Activated naive CD8-positive, alpha-beta T cell treated with anti-CD3 and anti-CD28 coated beads for 36 hours (primary cell): ENCODE measurements around the gene MUSTN1. TPM values are rescaled to one million over a fixed set of nuclear protein-coding genes. Genes with fewer than 3 reads are reported as not detected.

Source experiments
- DNase-seq: peaks from one replicate; pipeline ENCODE4 v3.0.0; 2021
- H3K27ac Mint-ChIP-seq: one replicate; pipeline ENCODE4 v1.8.0; 2022; ENCODE audit warnings: mild to moderate bottlenecking, moderate library complexity, mixed read lengths
- H3K27me3 Mint-ChIP-seq: one replicate; pipeline ENCODE4 v1.8.0; 2022; ENCODE audit warnings: mild to moderate bottlenecking, mixed read lengths
- H3K36me3 Mint-ChIP-seq: one replicate; pipeline ENCODE4 v1.8.0; 2021; ENCODE audit warnings: mild to moderate bottlenecking, mixed read lengths
- H3K4me1 Mint-ChIP-seq: one replicate; pipeline ENCODE4 v1.8.0; 2021; ENCODE audit warnings: mixed read lengths
- H3K4me3 Mint-ChIP-seq: one replicate; pipeline ENCODE4 v1.8.0; 2022; ENCODE audit warnings: mild to moderate bottlenecking, moderate library complexity, mixed read lengths
- H3K9me3 Mint-ChIP-seq: one replicate; pipeline ENCODE4 v1.8.0; 2022; ENCODE audit warnings: mixed read lengths
- total RNA-seq, 2 experiments: library from RNA; stranded (reverse); gene quantifications; one replicate each; pipeline ENCODE4 v1.2.3, GENCODE V29; 2021

MUSTN1 gene
- total RNA-seq, 2 experiments from 2014 or later, result 0.91 to 1.0 TPM

DNA sequence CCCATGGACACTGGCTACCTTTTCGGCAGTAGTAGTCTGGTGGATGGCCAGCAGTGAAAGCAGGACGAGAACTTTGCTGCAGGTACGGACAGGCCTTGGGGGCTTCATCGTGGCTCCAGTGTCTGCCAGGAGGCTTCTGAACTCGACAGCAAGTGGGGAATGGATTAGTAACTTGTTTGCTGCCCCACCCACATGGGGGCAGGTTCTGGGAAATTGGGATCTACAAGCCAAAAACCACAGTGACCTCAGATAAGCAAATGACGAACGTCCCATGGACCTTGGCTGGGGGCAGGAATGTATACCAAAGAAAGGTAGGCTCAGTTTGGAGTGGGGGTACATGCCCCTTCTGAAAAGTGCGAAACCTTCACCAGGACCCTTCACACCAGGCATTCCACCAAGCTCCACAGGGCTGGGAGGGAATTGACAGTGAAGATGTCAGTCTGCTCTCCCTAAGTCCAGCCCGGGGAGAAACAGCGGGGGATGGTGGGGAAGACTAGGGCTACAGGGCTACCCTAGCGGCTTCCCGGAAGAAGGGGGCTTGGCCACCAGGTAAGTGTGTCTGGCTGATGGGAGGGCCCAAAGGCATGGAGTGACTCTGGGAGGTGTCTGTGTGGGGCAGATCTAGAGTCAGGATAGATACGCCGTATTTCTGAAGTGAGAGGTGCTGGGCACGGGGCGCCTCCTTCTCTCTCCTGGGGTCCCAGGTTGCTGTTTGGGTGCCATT, 4.1 kb downstream of the MUSTN1 start, which contains the start of gene ITIH4:
Gene ITIH4 (minus strand): TSS at position 138 of the 724 bp plus-strand sequence. CDS start 30 bp downstream, at position 108.
- Mint-ChIP-seq H3K4me3 (no peak within 1 kb of the TSS), H3K27ac (no peak within 1 kb of the TSS), H3K9me3 (no peaks in the 10 kb centered on the region), H3K36me3 (peaks cover 2% of the 10 kb centered on the region), H3K27me3 (no peaks in the 10 kb centered on the region), H3K4me1 (peaks cover 4% of the 10 kb centered on the region)
- DNase-seq, result no peak

DNA sequence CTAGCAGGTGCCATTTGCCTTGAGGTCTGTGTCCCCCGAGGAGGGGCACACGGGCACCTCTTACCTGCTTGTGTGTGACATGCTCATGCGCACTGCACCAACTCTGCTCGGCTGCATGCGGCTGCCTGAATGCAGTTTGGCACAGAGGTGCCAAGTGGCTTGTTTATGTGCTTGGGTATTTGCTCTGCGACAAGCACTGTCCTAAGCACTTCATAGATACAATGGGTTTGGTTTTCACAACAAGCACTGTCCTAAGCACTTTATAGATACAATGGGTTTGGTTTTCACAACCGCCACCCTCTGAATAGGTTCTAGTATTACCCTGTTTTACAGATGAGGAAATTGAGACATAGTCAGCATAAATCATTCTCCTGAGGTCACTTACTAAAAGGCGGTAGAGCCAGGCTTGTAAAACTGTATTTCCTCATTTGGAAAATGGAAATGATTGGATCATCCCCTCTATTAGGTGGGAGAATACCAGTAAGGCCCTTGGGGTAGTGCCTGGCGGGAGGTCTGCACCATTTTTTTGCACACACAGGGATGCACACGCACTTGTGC, 4.8 kb downstream of the MUSTN1 start:
- no peaks in the 10 kb centered on the region for H3K27me3 Mint-ChIP-seq
- H3K36me3 Mint-ChIP-seq, result peaks cover 2% of the 10 kb centered on the region
- DNase-seq, result no peak
- H3K4me1 Mint-ChIP-seq, result peaks cover 4% of the 10 kb centered on the region
- H3K9me3 Mint-ChIP-seq, result no peaks in the 10 kb centered on the region
- H3K27ac Mint-ChIP-seq, result no peak overlapping the region
- no peak overlapping the region for H3K4me3 Mint-ChIP-seq

DNA sequence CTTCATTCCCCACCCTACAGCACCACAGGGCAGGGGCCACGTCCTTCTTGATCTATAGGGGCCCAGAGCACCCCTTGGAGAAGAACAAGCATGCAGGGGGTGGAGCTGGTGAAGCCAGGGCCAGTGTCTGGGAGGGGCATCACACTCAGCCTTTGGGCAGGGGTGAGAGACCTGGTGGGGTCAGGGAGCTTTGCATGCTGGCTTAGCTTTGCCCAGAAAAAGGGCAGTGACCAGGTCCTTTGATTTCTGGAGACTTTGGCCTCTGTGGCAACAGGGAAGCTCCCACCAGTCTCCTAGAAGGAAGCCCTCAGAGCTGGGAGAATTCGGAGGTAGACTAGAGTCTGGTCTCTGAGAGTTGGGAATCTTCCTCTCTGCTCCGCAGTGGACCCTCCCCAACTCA, 5.3 kb downstream of the MUSTN1 start:
- no peak for DNase-seq
- H3K36me3 Mint-ChIP-seq, result peaks cover 3% of the 10 kb centered on the region
- H3K27ac Mint-ChIP-seq, result no peak overlapping the region
- no peak overlapping the region for H3K4me3 Mint-ChIP-seq
- H3K9me3 Mint-ChIP-seq, result no peaks in the 10 kb centered on the region
- peaks cover 4% of the 10 kb centered on the region for H3K4me1 Mint-ChIP-seq
- H3K27me3 Mint-ChIP-seq, result no peaks in the 10 kb centered on the region

DNA sequence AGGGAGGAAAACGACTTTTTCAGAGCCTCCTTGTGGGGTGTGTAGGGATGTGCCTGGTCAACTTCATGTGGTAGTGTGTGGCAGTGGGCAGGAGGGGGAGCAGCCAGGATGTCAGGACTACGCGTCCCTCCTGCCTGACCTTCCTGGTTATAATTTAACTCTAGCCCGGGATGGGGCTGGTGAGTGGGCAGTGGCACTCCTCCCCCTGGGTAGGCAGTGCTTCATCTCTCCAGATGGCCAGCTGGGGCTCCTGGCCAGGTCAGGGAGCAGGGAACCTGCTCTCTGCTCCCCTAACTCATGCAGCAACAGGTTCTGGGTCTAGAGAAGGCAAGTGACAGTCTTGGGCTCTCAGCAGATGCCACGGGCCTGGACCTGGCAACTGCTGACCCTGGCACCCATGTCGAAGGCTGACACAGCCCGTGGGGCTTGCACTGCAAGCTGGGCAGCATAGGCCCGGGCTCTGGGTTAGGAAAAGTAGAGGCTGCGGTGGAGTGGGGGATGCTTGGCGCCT, 6.9 kb downstream of the MUSTN1 start:
- Mint-ChIP-seq H3K4me3 (no peak overlapping the region), H3K36me3 (peaks cover 3% of the 10 kb centered on the region), H3K27ac (no peak overlapping the region), H3K4me1 (peaks cover 4% of the 10 kb centered on the region), H3K9me3 (no peaks in the 10 kb centered on the region), H3K27me3 (no peaks in the 10 kb centered on the region)
- DNase-seq, result no peak

DNA sequence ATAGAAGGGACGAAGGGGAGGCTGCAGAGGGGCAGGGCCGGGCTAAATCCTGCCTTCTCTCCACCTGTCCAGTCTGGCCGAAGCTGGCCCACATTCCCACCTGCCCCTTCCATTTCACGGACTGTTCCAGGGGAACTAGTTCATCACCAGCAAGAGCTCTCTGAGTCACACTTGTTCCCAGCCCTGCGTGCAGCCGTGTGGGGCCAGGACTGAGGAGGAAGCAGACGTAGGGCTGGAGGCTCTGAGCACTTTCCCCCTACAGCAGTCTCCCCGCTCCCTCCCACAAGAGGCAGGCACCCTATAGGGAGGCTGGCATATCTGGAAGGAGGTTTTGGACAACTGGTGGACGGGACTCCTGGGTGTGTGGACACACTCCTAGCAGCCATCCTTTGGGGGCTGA, 7.4 kb downstream of the MUSTN1 start:
- H3K36me3 Mint-ChIP-seq, result peaks cover 3% of the 10 kb centered on the region
- H3K4me3 Mint-ChIP-seq, result no peak overlapping the region
- no peak for DNase-seq
- no peaks in the 10 kb centered on the region for H3K27me3 Mint-ChIP-seq
- no peaks in the 10 kb centered on the region for H3K9me3 Mint-ChIP-seq
- no peak overlapping the region for H3K27ac Mint-ChIP-seq
- H3K4me1 Mint-ChIP-seq, result peaks cover 4% of the 10 kb centered on the region

DNA sequence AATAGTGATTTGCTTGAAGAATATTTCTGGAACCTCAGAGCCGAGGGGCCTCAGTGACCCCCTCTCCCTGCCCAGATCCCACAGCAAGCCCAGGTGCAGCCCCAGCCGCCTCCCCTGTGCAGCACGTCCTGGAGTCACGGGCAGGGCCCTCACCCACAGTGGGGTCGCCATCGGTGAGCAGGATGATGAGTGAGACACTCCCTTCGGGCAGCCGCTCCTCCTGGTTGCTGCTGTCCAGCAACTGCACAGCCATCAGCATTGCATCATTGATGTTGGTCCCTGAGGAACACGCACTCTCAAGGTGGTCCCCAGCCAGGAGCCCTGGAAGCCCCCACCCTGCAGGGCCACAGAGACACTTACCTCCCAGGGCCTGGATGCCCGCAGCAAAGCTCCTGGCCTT, 10.8 kb downstream of the MUSTN1 start:
- Mint-ChIP-seq H3K9me3 (no peaks in the 10 kb centered on the region), H3K4me1 (no peaks in the 10 kb centered on the region), H3K27ac (no peak overlapping the region), H3K27me3 (no peaks in the 10 kb centered on the region), H3K36me3 (peaks cover 1% of the 10 kb centered on the region), H3K4me3 (no peak overlapping the region)
- no peak for DNase-seq

DNA sequence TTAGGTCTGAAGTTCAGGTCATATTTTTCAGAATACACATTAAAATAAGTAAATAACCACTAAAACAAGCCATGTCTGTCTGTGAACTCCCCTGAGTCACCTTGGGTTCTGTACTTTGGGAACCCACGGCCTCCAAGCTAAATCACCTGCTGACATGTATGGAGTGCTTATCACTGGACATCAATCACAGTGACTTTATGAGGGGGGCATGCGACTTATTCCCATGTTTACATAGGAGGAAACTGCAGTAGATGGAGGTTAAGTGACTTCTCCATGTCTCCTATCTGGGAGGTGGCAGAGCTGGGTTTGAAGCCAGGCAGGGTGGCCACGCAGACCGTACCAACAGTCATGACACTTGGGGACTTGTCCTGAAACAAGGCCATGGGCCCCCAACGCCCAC, 12.5 kb downstream of the MUSTN1 start:
- Mint-ChIP-seq H3K9me3 (no peaks in the 10 kb centered on the region), H3K27ac (no peak overlapping the region), H3K27me3 (no peaks in the 10 kb centered on the region), H3K4me1 (no peaks in the 10 kb centered on the region), H3K4me3 (no peak overlapping the region), H3K36me3 (peaks cover 1% of the 10 kb centered on the region)
- no peak for DNase-seq

DNA sequence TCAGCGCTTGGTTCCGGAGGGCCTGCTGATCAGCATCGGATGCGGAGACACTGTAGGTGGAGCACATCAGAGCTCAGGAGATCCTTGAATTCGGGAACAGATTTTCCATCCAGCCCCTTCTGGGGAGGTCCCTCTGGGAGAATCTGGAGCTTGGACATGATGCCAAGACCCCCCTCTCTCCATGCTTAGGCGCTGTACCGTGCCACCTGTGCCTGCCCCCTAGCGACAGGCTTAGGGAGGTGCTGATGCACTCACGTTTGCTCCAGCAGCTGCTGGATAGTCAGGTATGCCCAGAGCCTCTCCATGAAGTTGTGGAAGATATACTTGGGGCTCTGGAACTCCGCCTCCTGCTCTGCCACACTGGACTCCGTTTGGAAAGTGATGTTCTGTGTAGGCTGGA, 14.1 kb downstream of the MUSTN1 start:
- H3K27ac Mint-ChIP-seq, result no peak overlapping the region
- no peak overlapping the region for H3K4me3 Mint-ChIP-seq
- peak; percentile 28 for DNase-seq
- H3K9me3 Mint-ChIP-seq, result no peaks in the 10 kb centered on the region
- peaks cover 1% of the 10 kb centered on the region for H3K36me3 Mint-ChIP-seq
- H3K27me3 Mint-ChIP-seq, result no peaks in the 10 kb centered on the region
- no peaks in the 10 kb centered on the region for H3K4me1 Mint-ChIP-seq

DNA sequence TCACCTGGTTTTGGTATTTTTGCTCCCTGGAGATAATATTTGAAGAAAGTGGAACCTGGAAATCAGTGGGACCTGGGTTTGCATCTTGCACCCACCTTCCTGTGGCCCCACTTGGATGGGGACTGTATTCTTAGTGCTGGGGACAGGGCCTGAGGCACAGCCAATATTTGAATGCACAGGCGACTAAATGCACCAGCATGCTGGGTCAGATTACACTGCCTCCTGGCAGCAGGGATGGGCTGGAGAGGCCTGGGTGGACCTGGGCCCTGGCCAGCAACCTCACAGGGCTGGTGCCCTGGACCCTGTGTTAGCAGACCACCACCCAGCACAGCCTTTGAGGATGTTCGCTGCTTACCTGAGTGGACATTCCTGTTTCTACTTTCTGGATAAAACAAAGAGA, 14.9 kb downstream of the MUSTN1 start:
- no peak overlapping the region for H3K27ac Mint-ChIP-seq
- H3K36me3 Mint-ChIP-seq, result peaks cover under 1% of the 10 kb centered on the region
- H3K27me3 Mint-ChIP-seq, result no peaks in the 10 kb centered on the region
- DNase-seq, result no peak
- H3K4me1 Mint-ChIP-seq, result no peaks in the 10 kb centered on the region
- no peak overlapping the region for H3K4me3 Mint-ChIP-seq
- no peaks in the 10 kb centered on the region for H3K9me3 Mint-ChIP-seq

DNA sequence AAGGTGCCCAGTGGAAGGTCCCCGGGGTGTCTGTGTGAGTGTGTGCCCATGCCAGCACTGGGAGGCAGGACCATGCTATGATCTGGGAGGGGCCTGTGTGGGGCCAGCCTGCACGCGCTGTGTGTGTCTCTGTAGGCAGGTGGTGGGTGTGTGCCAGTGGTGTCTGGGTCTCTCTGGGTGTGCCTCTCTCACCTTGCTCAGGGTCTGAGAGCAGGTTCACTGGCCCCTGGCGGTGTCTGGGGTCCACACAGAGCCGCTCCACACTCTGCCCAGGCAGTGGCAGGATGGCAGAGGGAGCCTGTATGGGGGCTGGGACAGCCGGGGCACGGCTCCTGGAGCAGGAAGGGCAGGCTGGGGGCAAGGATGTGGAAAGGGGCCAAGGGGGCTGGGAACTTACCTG, 17.0 kb downstream of the MUSTN1 start:
- Mint-ChIP-seq H3K36me3 (no peaks in the 10 kb centered on the region), H3K4me1 (no peaks in the 10 kb centered on the region), H3K9me3 (no peaks in the 10 kb centered on the region), H3K27me3 (no peaks in the 10 kb centered on the region), H3K27ac (no peak overlapping the region), H3K4me3 (no peak overlapping the region)
- no peak for DNase-seq

DNA sequence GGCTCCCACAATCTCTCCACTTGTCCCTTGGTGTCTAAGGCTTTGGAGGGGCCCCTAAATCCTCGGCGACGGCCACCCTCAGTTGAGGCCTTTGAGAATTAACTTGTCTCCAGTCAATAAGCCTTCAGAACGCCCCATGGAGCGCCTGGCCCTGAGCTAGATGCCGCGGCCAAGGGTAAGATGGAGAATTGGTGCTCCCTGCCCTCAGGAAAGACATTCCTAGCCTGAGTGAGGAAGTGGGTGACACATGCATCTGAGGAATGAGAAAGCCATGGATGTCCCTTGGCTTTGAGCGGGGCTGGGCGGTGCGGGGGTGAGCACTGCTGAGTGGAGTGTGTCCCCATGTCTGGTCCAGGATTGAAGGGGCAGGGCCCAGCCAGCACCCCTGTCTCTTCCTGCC, 17.6 kb downstream of the MUSTN1 start:
- DNase-seq, result no peak
- Mint-ChIP-seq H3K9me3 (no peaks in the 10 kb centered on the region), H3K4me1 (no peaks in the 10 kb centered on the region), H3K27me3 (no peaks in the 10 kb centered on the region), H3K36me3 (no peaks in the 10 kb centered on the region), H3K27ac (no peak overlapping the region), H3K4me3 (no peak overlapping the region)

DNA sequence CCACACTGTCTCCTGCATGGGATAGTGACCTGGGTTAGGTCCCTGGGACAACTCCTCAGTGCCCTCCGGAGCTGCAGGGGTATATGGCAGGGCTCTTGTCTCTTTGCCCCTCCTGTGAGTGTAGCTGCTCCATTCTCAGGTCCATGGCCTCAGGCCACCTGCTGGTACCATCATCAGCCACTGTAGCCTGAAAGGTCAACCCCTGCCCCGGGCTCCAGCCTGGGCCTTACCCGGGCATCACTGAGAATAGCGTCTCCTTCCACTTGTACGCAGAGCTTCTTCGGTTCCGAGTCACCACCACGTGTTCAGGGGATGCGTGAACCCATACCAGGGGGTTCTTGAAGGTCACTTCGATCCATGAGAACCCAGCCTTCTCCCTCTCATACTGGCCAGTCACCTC, 18.2 kb downstream of the MUSTN1 start:
- no peak overlapping the region for H3K27ac Mint-ChIP-seq
- H3K27me3 Mint-ChIP-seq, result no peaks in the 10 kb centered on the region
- no peak overlapping the region for H3K4me3 Mint-ChIP-seq
- no peaks in the 10 kb centered on the region for H3K9me3 Mint-ChIP-seq
- H3K36me3 Mint-ChIP-seq, result no peaks in the 10 kb centered on the region
- no peak for DNase-seq
- H3K4me1 Mint-ChIP-seq, result no peaks in the 10 kb centered on the region

DNA sequence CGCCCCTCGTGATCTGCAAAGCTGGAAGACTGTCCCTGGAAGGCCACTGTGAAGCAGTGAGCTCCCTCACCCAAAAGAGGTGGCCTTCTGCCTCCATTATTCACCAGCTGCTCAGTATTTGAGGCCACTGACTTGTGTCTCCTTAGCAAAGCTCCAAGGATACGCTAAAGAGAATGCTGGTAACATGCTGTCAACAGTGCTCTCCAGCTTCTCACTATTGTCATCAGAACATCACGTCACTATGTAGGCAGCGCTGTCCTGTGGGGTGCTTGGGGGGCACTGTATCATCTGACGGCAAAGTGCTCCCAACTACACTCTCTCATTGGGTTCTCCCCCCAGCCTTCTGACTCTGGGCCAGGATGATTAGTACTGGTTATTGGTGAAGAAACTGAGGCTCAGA, 18.6 kb downstream of the MUSTN1 start:
- Mint-ChIP-seq H3K36me3 (no peaks in the 10 kb centered on the region), H3K27ac (no peak overlapping the region), H3K9me3 (no peaks in the 10 kb centered on the region), H3K4me1 (no peaks in the 10 kb centered on the region), H3K4me3 (no peak overlapping the region), H3K27me3 (no peaks in the 10 kb centered on the region)
- DNase-seq, result no peak

DNA sequence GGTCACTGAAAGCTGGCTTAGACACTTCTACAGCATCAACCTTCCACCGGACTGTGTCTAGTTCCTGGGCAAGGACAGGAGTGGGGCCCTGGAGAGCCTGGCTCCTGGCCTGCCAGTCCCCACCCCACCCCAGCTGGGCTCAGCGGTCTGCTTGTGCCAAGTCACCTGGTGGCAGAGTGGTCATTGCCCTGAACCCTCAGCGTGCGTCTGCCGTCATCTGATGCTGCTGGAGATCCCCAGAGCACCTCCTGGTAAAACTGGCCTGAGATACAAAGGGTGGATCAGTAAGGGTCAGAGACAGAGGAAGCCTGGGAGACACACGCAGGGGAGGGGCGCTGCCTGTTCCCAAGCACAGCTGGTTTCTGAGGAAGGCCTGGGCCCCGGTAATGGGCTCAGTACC, 21.0 kb downstream of the MUSTN1 start:
- Mint-ChIP-seq H3K27ac (no peak overlapping the region), H3K36me3 (no peaks in the 10 kb centered on the region), H3K4me3 (no peak overlapping the region), H3K27me3 (no peaks in the 10 kb centered on the region), H3K4me1 (no peaks in the 10 kb centered on the region), H3K9me3 (no peaks in the 10 kb centered on the region)
- DNase-seq, result no peak

DNA sequence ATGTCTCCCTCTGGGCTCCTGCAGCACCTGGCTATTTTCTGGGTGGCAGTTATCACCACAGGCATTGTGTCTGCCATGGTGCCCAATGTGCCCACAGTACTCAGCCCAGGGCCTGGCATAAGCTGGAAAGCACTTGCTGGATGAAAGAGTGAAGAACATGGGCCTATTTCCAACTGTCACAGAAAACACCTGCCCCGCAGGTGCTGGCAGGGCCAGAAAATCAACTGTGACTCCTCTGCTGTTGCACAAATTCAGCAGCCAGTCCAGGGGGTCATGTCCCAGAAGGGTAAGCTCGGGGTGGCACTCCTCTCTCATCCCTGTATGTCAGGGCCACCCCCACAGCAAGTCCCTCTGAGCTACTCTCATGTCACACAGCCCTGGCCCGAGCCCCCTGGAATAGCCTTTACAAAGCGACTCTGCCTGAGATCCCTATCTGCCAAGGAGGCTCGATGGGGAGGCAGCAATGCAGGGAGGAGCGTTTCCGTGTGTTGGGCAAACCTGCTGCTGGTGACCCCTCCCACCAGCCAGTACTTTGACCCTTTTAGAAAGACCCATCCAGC, 23.3 kb downstream of the MUSTN1 start:
- DNase-seq, result no peak
- no peaks in the 10 kb centered on the region for H3K36me3 Mint-ChIP-seq
- no peaks in the 10 kb centered on the region for H3K27me3 Mint-ChIP-seq
- no peaks in the 10 kb centered on the region for H3K9me3 Mint-ChIP-seq
- no peaks in the 10 kb centered on the region for H3K4me1 Mint-ChIP-seq
- peak overlapping the region; percentile 42 for H3K27ac Mint-ChIP-seq
- no peak overlapping the region for H3K4me3 Mint-ChIP-seq

DNA sequence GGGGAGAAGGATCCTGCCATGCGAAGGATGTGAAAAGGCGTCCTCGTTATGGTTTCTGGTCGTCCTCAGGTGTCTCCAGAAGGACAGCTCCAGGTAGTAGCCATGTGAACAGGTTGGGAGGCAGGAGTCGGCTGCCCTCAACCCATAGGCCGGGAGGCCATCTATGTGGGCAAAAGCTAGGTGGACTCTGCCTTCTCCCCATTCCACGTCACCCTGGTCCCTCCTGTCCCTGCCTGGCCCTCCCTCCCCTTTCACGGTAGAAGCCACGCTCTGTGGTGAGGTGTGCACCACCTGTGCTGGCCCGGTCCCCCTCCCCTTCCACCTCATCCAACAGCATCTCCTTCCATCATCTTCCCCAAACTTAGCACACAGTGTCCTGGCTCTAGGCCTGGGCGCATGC, 23.9 kb downstream of the MUSTN1 start:
- Mint-ChIP-seq H3K4me3 (no peak overlapping the region), H3K27me3 (no peaks in the 10 kb centered on the region), H3K36me3 (no peaks in the 10 kb centered on the region), H3K4me1 (no peaks in the 10 kb centered on the region), H3K27ac (peak overlapping the region; percentile 42), H3K9me3 (no peaks in the 10 kb centered on the region)
- DNase-seq, result no peak
